ENCODE data around the gene LRMDA.

- TF ChIP-seq POLR2A (IDR thresholded peaks at IDR 0.05; ENCODE audit: borderline replicate concordance, extremely low read depth, insufficient read depth, insufficient read length): no peak
- no peak for TF ChIP-seq CTCF (IDR thresholded peaks at IDR 0.05 in 2 of 3, conservative IDR thresholded peaks at IDR 0.05 in 1 of 3; ENCODE audit: borderline replicate concordance in 1 of 3, insufficient read depth in 1 of 3, low read depth in 2 of 3, low read length in 2 of 3)
- TF ChIP-seq YY1 (IDR thresholded peaks at IDR 0.05; ENCODE audit: extremely low read depth, insufficient replicate concordance, low read depth, low read length): no peak
Measured at GRCh38 chr10:75740541-75740940, 309.1 kb downstream of the LRMDA start.

Data from HCT116 (cell line).